WTC11 (cell line): ENCODE data around the gene TMC5. TPM values are rescaled to one million over a fixed set of nuclear protein-coding genes. Genes with fewer than 3 reads are reported as not detected.

Experiments used
- ATAC-seq: fragments of 200-7000 bp; cut with Tn5 transposase; 2 replicates; pipeline ENCODE4 v1.10.0; 2021; ENCODE audit warnings: mild to moderate bottlenecking, moderate library complexity
- CTCF ChIA-PET: fragments of 300-600 bp; sonication (Branson Sonifier 250); formaldehyde crosslinking; loops from one replicate; lab custom pipeline; 2021; ENCODE audit warnings: antibody characterized with exemption; lab: Charles Lee
- POLR2A ChIA-PET: fragments of 350-600 bp; sonication (Branson Sonifier 250); formaldehyde crosslinking; loops from one replicate; lab custom pipeline; 2021; ENCODE audit warnings: antibody characterized with exemption; lab: Charles Lee
- DNase-seq: peaks from one replicate; pipeline ENCODE4 v3.0.0; 2021; ENCODE audit warnings: low spot score
- H3K27ac Mint-ChIP-seq: 2 replicates; pipeline ENCODE4 v1.8.0; 2021; ENCODE audit warnings: mixed read lengths
- H3K27me3 Mint-ChIP-seq: 2 replicates; pipeline ENCODE4 v1.8.0; 2021; ENCODE audit warnings: low read depth, mild to moderate bottlenecking, moderate library complexity, mixed read lengths
- H3K36me3 Mint-ChIP-seq: 2 replicates; pipeline ENCODE4 v1.8.0; 2021; ENCODE audit warnings: mixed read lengths
- H3K4me1 Mint-ChIP-seq: 2 replicates; pipeline ENCODE4 v1.8.0; 2022; ENCODE audit warnings: mixed read lengths
- H3K4me3 Mint-ChIP-seq: 2 replicates; pipeline ENCODE4 v1.8.0; 2021; ENCODE audit warnings: mild to moderate bottlenecking, moderate library complexity, mixed read lengths
- H3K9me3 Mint-ChIP-seq: 2 replicates; pipeline ENCODE4 v1.8.0; 2021; ENCODE audit warnings: mixed read lengths
- AFF4 ChIP-seq: sonication (generic); formaldehyde crosslinking; IDR thresholded peaks from 2 replicates; pipeline ENCODE4 v1.8.1; 2023; ENCODE audit warnings: mild to moderate bottlenecking, missing genetic modification reagents, borderline replicate concordance
- ERG ChIP-seq: fragments of 250-450 bp; sonication (Bioruptor Pico); IDR thresholded peaks from 2 replicates; pipeline ENCODE4 v1.8.0; 2021; ENCODE audit warnings: mild to moderate bottlenecking
- MXD4 ChIP-seq: fragments of 250-450 bp; sonication (Bioruptor Pico); IDR thresholded peaks from 2 replicates; pipeline ENCODE4 v1.8.0; 2021; ENCODE audit warnings: mild to moderate bottlenecking, moderate library complexity, borderline replicate concordance
- MYBL2 ChIP-seq: sonication (generic); formaldehyde crosslinking; IDR thresholded peaks from 2 replicates; pipeline ENCODE4 v1.8.1; 2023; ENCODE audit warnings: mild to moderate bottlenecking, moderate library complexity, missing genetic modification reagents
- NFYB ChIP-seq: sonication (generic); formaldehyde crosslinking; conservative IDR thresholded peaks from 2 replicates; pipeline ENCODE4 v1.8.0; 2022; ENCODE audit warnings: low read depth, missing genetic modification reagents
- PRRX2 ChIP-seq: fragments of 250-450 bp; sonication (Bioruptor Pico); IDR thresholded peaks from 2 replicates; pipeline ENCODE4 v1.8.0; 2021; ENCODE audit warnings: mild to moderate bottlenecking
- SOX15 ChIP-seq: fragments of 250-450 bp; sonication (Bioruptor Pico); IDR thresholded peaks from 2 replicates; pipeline ENCODE4 v1.9.0; 2021; ENCODE audit warnings: mild to moderate bottlenecking
- TCF7 ChIP-seq: sonication (generic); formaldehyde crosslinking; IDR thresholded peaks from 2 replicates; pipeline ENCODE4 v1.8.0; 2022; ENCODE audit warnings: mild to moderate bottlenecking, low read depth, missing genetic modification reagents, moderate library complexity
- TP53 ChIP-seq: sonication (generic); formaldehyde crosslinking; IDR thresholded peaks from 2 replicates; pipeline ENCODE4 v1.8.1; 2023; ENCODE audit warnings: mild to moderate bottlenecking, missing genetic modification reagents
- USF2 ChIP-seq: sonication (generic); formaldehyde crosslinking; IDR thresholded peaks from 2 replicates; pipeline ENCODE4 v1.8.1; 2023; ENCODE audit warnings: mild to moderate bottlenecking, missing genetic modification reagents, moderate library complexity
- ZBTB21 ChIP-seq: sonication (generic); formaldehyde crosslinking; IDR thresholded peaks from 2 replicates; pipeline ENCODE4 v1.8.1; 2023; ENCODE audit warnings: mild to moderate bottlenecking, missing genetic modification reagents, borderline replicate concordance
- ZMAT4 ChIP-seq: fragments of 250-450 bp; sonication (Bioruptor Pico); IDR thresholded peaks from 2 replicates; pipeline ENCODE4 v1.9.0; 2021; ENCODE audit warnings: mild to moderate bottlenecking
- ZNF219 ChIP-seq: sonication (generic); formaldehyde crosslinking; IDR thresholded peaks from 2 replicates; pipeline ENCODE4 v1.8.0; 2023; ENCODE audit warnings: missing genetic modification reagents, mild to moderate bottlenecking, borderline replicate concordance
- ZNF263 ChIP-seq: sonication (generic); formaldehyde crosslinking; IDR thresholded peaks from 2 replicates; pipeline ENCODE4 v1.8.1; 2022; ENCODE audit warnings: low read depth, mild to moderate bottlenecking, moderate library complexity, missing genetic modification reagents
- ZNF317 ChIP-seq: sonication (generic); formaldehyde crosslinking; IDR thresholded peaks from 2 replicates; pipeline ENCODE4 v1.8.1; 2023; ENCODE audit warnings: low read depth, mild to moderate bottlenecking, moderate library complexity, missing genetic modification reagents, borderline replicate concordance
- ZNF423 ChIP-seq: fragments of 250-450 bp; sonication (Bioruptor Pico); IDR thresholded peaks from 2 replicates; pipeline ENCODE4 v2.1.2; 2022; ENCODE audit warnings: mild to moderate bottlenecking, moderate library complexity
- total RNA-seq: library from RNA; stranded (reverse); gene quantifications from 3 replicates; pipeline ENCODE4 v1.2.3, GENCODE V29; 2021

TMC5 gene
- total RNA-seq, 1 experiment from 2014 or later: 3.1 TPM

GRCh38 chr16:19458722-19459379, 41.2 kb downstream of the TMC5 start:
- CTCF ChIA-PET: interaction anchor here (1.9 kb wide), 1 partner anchor 11 kb away, joined by 11 read pairs; no protein-coding TSS in a partner anchor
- Mint-ChIP-seq H3K27me3 (no peaks in the 10 kb centered on the region; the same call in 1 of the 2 replicates), H3K36me3 (no peaks in the 10 kb centered on the region; the same call in none of the 2 replicates), H3K27ac (peak overlapping the region; percentile 70), H3K4me3 (no peak overlapping the region), H3K4me1 (peaks cover 7% of the 10 kb centered on the region), H3K9me3 (peaks cover 4% of the 10 kb centered on the region)
- DNase-seq: no peak
- ATAC-seq: peak; percentile 77
- no peak for TF ChIP-seq ZBTB21 (CRISPR knock-in tag)
- no peak for TF ChIP-seq ZNF423
- TF ChIP-seq NFYB: peak; percentile 54
- peak; percentile 34; the same call in 1 of the 2 replicates for TF ChIP-seq USF2 (CRISPR knock-in tag)
- POLR2A ChIA-PET: no interaction called here

- POLR2A ChIA-PET: no interaction called here
- Mint-ChIP-seq H3K36me3 (no peaks in the 10 kb centered on the region; the same call in none of the 2 replicates), H3K9me3 (peaks cover 4% of the 10 kb centered on the region), H3K4me3 (no peak overlapping the region), H3K27ac (no peak overlapping the region), H3K27me3 (no peaks in the 10 kb centered on the region; the same call in 1 of the 2 replicates), H3K4me1 (peaks cover 7% of the 10 kb centered on the region)
- DNase-seq (no peak), ATAC-seq (no peak)
- TF ChIP-seq ZNF219 (CRISPR knock-in tag) (no peak), MXD4 (CRISPR knock-in tag) (no peak), ERG (CRISPR knock-in tag) (no peak), USF2 (CRISPR knock-in tag) (no peak)
- CTCF ChIA-PET: interaction anchor here (1.5 kb wide), 1 partner anchor 42 kb away, joined by 4 read pairs; no protein-coding TSS in a partner anchor
Observed at GRCh38 chr16:19460397-19460796, 42.7 kb downstream of the TMC5 start.

GRCh38 chr16:19463468-19464315, 46.0 kb downstream of the TMC5 start:
- H3K36me3 Mint-ChIP-seq: peaks cover 7% of the 10 kb centered on the region
- TF ChIP-seq ZNF317 (CRISPR knock-in tag): no peak
- no peak for TF ChIP-seq ZMAT4 (CRISPR knock-in tag)
- no peak for TF ChIP-seq SOX15 (CRISPR knock-in tag)
- TF ChIP-seq ZNF263 (CRISPR knock-in tag): no peak
- no peak for TF ChIP-seq MYBL2
- no peak for TF ChIP-seq PRRX2 (CRISPR knock-in tag)
- no peak for TF ChIP-seq AFF4 (CRISPR knock-in tag)
- TF ChIP-seq TCF7 (CRISPR knock-in tag): no peak
- no peak for TF ChIP-seq TP53 (CRISPR knock-in tag)
- TF ChIP-seq, all 79 proteins: peak for 0
- no peak for ATAC-seq

More at GRCh38 chr16:19463468-19464315, 46.0 kb downstream of the TMC5 start:
- Mint-ChIP-seq H3K27ac (0 out of 2 replicates have a peak overlapping the region, but pooled peaks have one; percentile 22), H3K4me1 (peaks cover 5% of the 10 kb centered on the region), H3K27me3 (no peaks in the 10 kb centered on the region; the same call in 1 of the 2 replicates), H3K4me3 (no peak overlapping the region), H3K9me3 (peaks cover 11% of the 10 kb centered on the region)
- DNase-seq: no peak
- ChIA-PET CTCF (no interaction called here), POLR2A (no interaction called here)
